HepG2 (cell line): Measurements from ENCODE around the gene ABCC3. TPM values are rescaled to one million over a fixed set of nuclear protein-coding genes. Genes with fewer than 3 reads are reported as not detected.

Source experiments
- CBX5 ChIP-seq: sonication (generic); formaldehyde crosslinking; IDR thresholded peaks from 2 replicates; pipeline ENCODE4 v1.4.0; 2020; ENCODE audit warnings: missing genetic modification reagents, borderline replicate concordance
- ESRRA ChIP-seq: sonication (generic); formaldehyde crosslinking; IDR thresholded peaks from 2 replicates; pipeline ENCODE4 v1.5.1; 2020; ENCODE audit warnings: mild to moderate bottlenecking, low read depth, missing genetic modification reagents
- HOXD1 ChIP-seq: sonication (generic); formaldehyde crosslinking; IDR thresholded peaks from 2 replicates; pipeline ENCODE4 v1.5.0; 2020; ENCODE audit warnings: missing genetic modification reagents
- IKZF1 ChIP-seq: fragments of 450-650 bp; IDR thresholded peaks from 2 replicates; pipeline ENCODE4 v1.7.1; 2016
- JDP2 ChIP-seq: sonication (generic); formaldehyde crosslinking; IDR thresholded peaks from 2 replicates; pipeline ENCODE4 v1.8.1; 2022; ENCODE audit warnings: missing genetic modification reagents, borderline replicate concordance
- KAT7 ChIP-seq: IDR thresholded peaks from 2 replicates; pipeline ENCODE4 v1.6.1; 2018; ENCODE audit warnings: borderline replicate concordance, missing compliant biosample characterization
- MATR3 ChIP-seq: sonication (generic); formaldehyde crosslinking; IDR thresholded peaks from 2 replicates; pipeline ENCODE4 v1.4.0; 2020; ENCODE audit warnings: missing genetic modification reagents
- RXRB ChIP-seq: IDR thresholded peaks from 2 replicates; pipeline ENCODE4 v1.6.1; 2016; ENCODE audit warnings: borderline replicate concordance, missing genetic modification reagents, missing compliant biosample characterization
- SMARCC2 ChIP-seq: fragments of 450-650 bp; IDR thresholded peaks from 2 replicates; pipeline ENCODE4 v1.6.1; 2017; ENCODE audit warnings: antibody characterized with exemption, mild to moderate bottlenecking
- SNAI1 ChIP-seq: sonication (generic); formaldehyde crosslinking; IDR thresholded peaks from 2 replicates; pipeline ENCODE4 v1.5.0; 2020; ENCODE audit warnings: mild to moderate bottlenecking, missing genetic modification reagents, borderline replicate concordance
- SP1 ChIP-seq, 2 experiments: fragments of 450-650 bp in 1 of 2; sonication (generic) in 1 of 2; formaldehyde crosslinking in 1 of 2; IDR thresholded peaks; 2 replicates each; pipeline versions ENCODE4 v1.4.0 to v1.6.1; 2016 to 2020; ENCODE audit warnings: missing genetic modification reagents in 1 of 2
- ZNF296 ChIP-seq: sonication (generic); formaldehyde crosslinking; conservative IDR thresholded peaks from 2 replicates; pipeline ENCODE4 v1.5.0; 2020; ENCODE audit warnings: mild to moderate bottlenecking, missing genetic modification reagents
- ZNF354B ChIP-seq: sonication (generic); formaldehyde crosslinking; IDR thresholded peaks from 2 replicates; pipeline ENCODE4 v1.8.0; 2022; ENCODE audit warnings: mild to moderate bottlenecking, missing genetic modification reagents
- ZNF44 ChIP-seq: sonication (generic); formaldehyde crosslinking; IDR thresholded peaks from 2 replicates; pipeline ENCODE4 v1.5.1; 2020; ENCODE audit warnings: mild to moderate bottlenecking, missing genetic modification reagents
- ZNF598 ChIP-seq: sonication (generic); formaldehyde crosslinking; IDR thresholded peaks from 2 replicates; pipeline ENCODE4 v1.5.1; 2020; ENCODE audit warnings: mild to moderate bottlenecking, missing genetic modification reagents, borderline replicate concordance
- ZNF777 ChIP-seq: sonication (generic); formaldehyde crosslinking; IDR thresholded peaks from 2 replicates; pipeline ENCODE4 v1.4.0; 2020; ENCODE audit warnings: missing genetic modification reagents
- polyA plus RNA-seq, 8 experiments: library from polyadenylated mRNA; depleted of rRNA in 3 of 8; stranded (reverse) in 7 of 8; unstranded in 1 of 8; fragments of >200 nt; fragmentation: Illumina TruSeq in 4 of 8; extraction: Trizol in 4 of 8; gene quantifications; 2 replicates each; pipeline versions ENCODE4 v1.2.1 to v1.2.3, GENCODE V29; 2011 to 2016; ENCODE audit warnings: low read depth in 4 of 8, missing spikeins in 1 of 8, mixed read lengths in 1 of 8; ENCODE audit not compliant: insufficient read depth in 1 of 8
- total RNA-seq, 5 experiments: library from RNA; depleted of rRNA; stranded (reverse); fragments of >200 nt; fragmentation: Illumina TruSeq; extraction: Trizol; gene quantifications; 2 replicates each; pipeline ENCODE4 v1.2.3, GENCODE V29; 2016; ENCODE audit warnings: low read depth in 1 of 5
- TF ChIP-seq, protein P1 (sequence below): sonication (generic); formaldehyde crosslinking; IDR thresholded peaks from 2 replicates; pipeline ENCODE4 v1.9.0; 2021; ENCODE audit warnings: missing genetic modification reagents, borderline replicate concordance
- TF ChIP-seq, protein P2 (sequence below): sonication (generic); formaldehyde crosslinking; IDR thresholded peaks from 2 replicates; pipeline ENCODE4 v1.8.1; 2023; ENCODE audit warnings: mild to moderate bottlenecking, missing genetic modification reagents
- TF ChIP-seq, protein P3 (sequence below): sonication (generic); formaldehyde crosslinking; IDR thresholded peaks from 2 replicates; pipeline ENCODE4 v1.5.0; 2020; ENCODE audit warnings: mild to moderate bottlenecking, missing genetic modification reagents, moderate library complexity

Gene ABCC3
- total and polyA plus RNA-seq, 2 of the 13 experiments (the other 11 are each of a cell fraction or from before 2014, with no cell fraction given) = 25.2 to 50.7 TPM

GRCh38 chr17:50635982-50636803 lies 1.5 kb downstream of the ABCC3 start (continued):
- TF ChIP-seq SMARCC2 (no peak), SP1 (IDR thresholded peaks at IDR 0.05) (no peak), SP1 (CRISPR knock-in tag; IDR thresholded peaks at IDR 0.05) (no peak), ZNF598 (CRISPR knock-in tag) (no peak), RXRB (CRISPR knock-in tag) (no peak; the same call in 1 of the 2 replicates), HOXD1 (CRISPR knock-in tag) (peak; percentile 59; the same call in 1 of the 2 replicates), ZNF777 (CRISPR knock-in tag) (no peak), KAT7 (CRISPR knock-in tag) (0 out of 2 replicates have a peak, but pooled peaks have one; percentile 32), ZNF354B (CRISPR knock-in tag) (no peak), ZNF44 (CRISPR knock-in tag) (no peak), CBX5 (CRISPR knock-in tag) (0 out of 2 replicates have a peak, but pooled peaks have one; percentile 17), JDP2 (CRISPR knock-in tag) (no peak), IKZF1 (no peak), SNAI1 (CRISPR knock-in tag) (0 out of 2 replicates have a peak, but pooled peaks have one; percentile 78), ESRRA (CRISPR knock-in tag) (no peak), ZNF296 (CRISPR knock-in tag) (no peak), MATR3 (CRISPR knock-in tag) (no peak)
- TF ChIP-seq, protein P1, sequence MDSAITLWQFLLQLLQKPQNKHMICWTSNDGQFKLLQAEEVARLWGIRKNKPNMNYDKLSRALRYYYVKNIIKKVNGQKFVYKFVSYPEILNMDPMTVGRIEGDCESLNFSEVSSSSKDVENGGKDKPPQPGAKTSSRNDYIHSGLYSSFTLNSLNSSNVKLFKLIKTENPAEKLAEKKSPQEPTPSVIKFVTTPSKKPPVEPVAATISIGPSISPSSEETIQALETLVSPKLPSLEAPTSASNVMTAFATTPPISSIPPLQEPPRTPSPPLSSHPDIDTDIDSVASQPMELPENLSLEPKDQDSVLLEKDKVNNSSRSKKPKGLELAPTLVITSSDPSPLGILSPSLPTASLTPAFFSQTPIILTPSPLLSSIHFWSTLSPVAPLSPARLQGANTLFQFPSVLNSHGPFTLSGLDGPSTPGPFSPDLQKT = no peak
- TF ChIP-seq, protein P2, sequence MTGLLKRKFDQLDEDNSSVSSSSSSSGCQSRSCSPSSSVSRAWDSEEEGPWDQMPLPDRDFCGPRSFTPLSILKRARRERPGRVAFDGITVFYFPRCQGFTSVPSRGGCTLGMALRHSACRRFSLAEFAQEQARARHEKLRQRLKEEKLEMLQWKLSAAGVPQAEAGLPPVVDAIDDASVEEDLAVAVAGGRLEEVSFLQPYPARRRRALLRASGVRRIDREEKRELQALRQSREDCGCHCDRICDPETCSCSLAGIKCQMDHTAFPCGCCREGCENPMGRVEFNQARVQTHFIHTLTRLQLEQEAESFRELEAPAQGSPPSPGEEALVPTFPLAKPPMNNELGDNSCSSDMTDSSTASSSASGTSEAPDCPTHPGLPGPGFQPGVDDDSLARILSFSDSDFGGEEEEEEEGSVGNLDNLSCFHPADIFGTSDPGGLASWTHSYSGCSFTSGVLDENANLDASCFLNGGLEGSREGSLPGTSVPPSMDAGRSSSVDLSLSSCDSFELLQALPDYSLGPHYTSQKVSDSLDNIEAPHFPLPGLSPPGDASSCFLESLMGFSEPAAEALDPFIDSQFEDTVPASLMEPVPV (CRISPR knock-in tag) = no peak
- TF ChIP-seq, protein P3, sequence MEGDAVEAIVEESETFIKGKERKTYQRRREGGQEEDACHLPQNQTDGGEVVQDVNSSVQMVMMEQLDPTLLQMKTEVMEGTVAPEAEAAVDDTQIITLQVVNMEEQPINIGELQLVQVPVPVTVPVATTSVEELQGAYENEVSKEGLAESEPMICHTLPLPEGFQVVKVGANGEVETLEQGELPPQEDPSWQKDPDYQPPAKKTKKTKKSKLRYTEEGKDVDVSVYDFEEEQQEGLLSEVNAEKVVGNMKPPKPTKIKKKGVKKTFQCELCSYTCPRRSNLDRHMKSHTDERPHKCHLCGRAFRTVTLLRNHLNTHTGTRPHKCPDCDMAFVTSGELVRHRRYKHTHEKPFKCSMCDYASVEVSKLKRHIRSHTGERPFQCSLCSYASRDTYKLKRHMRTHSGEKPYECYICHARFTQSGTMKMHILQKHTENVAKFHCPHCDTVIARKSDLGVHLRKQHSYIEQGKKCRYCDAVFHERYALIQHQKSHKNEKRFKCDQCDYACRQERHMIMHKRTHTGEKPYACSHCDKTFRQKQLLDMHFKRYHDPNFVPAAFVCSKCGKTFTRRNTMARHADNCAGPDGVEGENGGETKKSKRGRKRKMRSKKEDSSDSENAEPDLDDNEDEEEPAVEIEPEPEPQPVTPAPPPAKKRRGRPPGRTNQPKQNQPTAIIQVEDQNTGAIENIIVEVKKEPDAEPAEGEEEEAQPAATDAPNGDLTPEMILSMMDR (CRISPR knock-in tag) = 0 out of 2 replicates have a peak, but pooled peaks have one; percentile 0
